A549 (cell line): ENCODE data around the gene ENO1.

Source experiments
- CHD2 ChIP-seq: fragments of 150-350 bp; IDR thresholded peaks from 2 replicates; pipeline ENCODE4 v1.6.1; 2014; ENCODE audit warnings: low read length; ENCODE audit not compliant: partially characterized antibody
- MAX ChIP-seq: IDR thresholded peaks from 2 replicates; pipeline ENCODE4 v1.6.1; 2012
- NPAS2 ChIP-seq: fragments of 250-450 bp; sonication (Bioruptor Pico); IDR thresholded peaks from 2 replicates; pipeline ENCODE4 v1.8.0; 2022; ENCODE audit warnings: mild to moderate bottlenecking, moderate library complexity, borderline replicate concordance
- POLR2A ChIP-seq: IDR thresholded peaks from 2 replicates; pipeline ENCODE4 v1.6.1; 2012; ENCODE audit warnings: mild to moderate bottlenecking, low read length
- RFX5 ChIP-seq: fragments of 450-650 bp; IDR thresholded peaks from 2 replicates; pipeline ENCODE4 v1.7.1; 2014; ENCODE audit warnings: antibody characterized with exemption, mild to moderate bottlenecking, moderate library complexity
- ZC3H11A ChIP-seq: fragments of 450-650 bp; IDR thresholded peaks from 2 replicates; pipeline ENCODE4 v1.6.1; 2014; ENCODE audit warnings: antibody characterized with exemption, mild to moderate bottlenecking
- TF ChIP-seq, protein P1 (sequence below): fragments of >200 bp; sonication (Bioruptor Twin); formaldehyde crosslinking; IDR thresholded peaks from 3 replicates; pipeline ENCODE4 v1.5.1; 2016
- TF ChIP-seq, protein P2 (sequence below): fragments of 250-450 bp; sonication (Bioruptor Pico); IDR thresholded peaks from 2 replicates; pipeline ENCODE4 v1.5.0; 2021; ENCODE audit warnings: mild to moderate bottlenecking, moderate library complexity, borderline replicate concordance

DNA sequence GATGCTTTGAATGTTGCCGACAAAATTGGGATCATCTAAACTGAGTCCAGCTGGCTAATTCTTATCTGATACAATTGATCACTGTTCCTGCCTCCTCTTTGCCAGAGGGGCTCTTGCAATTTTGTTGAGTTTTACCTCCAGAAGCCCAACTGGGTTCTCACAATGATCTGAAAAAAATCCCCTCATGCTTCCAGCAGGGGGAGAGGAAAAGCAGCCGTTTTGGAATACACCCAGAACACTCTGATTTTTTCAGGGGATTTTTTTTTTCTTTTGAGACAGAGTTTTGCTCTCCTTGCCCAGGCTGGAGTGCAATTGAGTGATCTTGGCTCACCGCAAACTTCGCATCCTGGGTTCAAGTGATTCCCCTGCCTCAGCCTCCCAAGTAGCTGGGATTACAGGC, 47.1 kb downstream of the ENO1 start:
- no peak for TF ChIP-seq ZC3H11A
- no peak for TF ChIP-seq POLR2A
- TF ChIP-seq, protein P1, sequence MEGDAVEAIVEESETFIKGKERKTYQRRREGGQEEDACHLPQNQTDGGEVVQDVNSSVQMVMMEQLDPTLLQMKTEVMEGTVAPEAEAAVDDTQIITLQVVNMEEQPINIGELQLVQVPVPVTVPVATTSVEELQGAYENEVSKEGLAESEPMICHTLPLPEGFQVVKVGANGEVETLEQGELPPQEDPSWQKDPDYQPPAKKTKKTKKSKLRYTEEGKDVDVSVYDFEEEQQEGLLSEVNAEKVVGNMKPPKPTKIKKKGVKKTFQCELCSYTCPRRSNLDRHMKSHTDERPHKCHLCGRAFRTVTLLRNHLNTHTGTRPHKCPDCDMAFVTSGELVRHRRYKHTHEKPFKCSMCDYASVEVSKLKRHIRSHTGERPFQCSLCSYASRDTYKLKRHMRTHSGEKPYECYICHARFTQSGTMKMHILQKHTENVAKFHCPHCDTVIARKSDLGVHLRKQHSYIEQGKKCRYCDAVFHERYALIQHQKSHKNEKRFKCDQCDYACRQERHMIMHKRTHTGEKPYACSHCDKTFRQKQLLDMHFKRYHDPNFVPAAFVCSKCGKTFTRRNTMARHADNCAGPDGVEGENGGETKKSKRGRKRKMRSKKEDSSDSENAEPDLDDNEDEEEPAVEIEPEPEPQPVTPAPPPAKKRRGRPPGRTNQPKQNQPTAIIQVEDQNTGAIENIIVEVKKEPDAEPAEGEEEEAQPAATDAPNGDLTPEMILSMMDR = no peak
- TF ChIP-seq NPAS2 (CRISPR knock-in tag) = no peak
- TF ChIP-seq CHD2 = no peak
- TF ChIP-seq, protein P2, sequence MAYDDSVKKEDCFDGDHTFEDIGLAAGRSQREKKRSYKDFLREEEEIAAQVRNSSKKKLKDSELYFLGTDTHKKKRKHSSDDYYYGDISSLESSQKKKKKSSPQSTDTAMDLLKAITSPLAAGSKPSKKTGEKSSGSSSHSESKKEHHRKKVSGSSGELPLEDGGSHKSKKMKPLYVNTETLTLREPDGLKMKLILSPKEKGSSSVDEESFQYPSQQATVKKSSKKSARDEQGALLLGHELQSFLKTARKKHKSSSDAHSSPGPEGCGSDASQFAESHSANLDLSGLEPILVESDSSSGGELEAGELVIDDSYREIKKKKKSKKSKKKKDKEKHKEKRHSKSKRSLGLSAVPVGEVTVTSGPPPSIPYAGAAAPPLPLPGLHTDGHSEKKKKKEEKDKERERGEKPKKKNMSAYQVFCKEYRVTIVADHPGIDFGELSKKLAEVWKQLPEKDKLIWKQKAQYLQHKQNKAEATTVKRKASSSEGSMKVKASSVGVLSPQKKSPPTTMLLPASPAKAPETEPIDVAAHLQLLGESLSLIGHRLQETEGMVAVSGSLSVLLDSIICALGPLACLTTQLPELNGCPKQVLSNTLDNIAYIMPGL (CRISPR knock-in tag) = no peak
- no peak for TF ChIP-seq RFX5
- no peak for TF ChIP-seq MAX
